Measurements from ENCODE around the gene SLFN12L. TPM values are rescaled to one million over a fixed set of nuclear protein-coding genes. Genes with fewer than 3 reads are reported as not detected.

Gene SLFN12L
- total and polyA plus RNA-seq, 2 experiments from 2014 or later = not detected

DNA sequence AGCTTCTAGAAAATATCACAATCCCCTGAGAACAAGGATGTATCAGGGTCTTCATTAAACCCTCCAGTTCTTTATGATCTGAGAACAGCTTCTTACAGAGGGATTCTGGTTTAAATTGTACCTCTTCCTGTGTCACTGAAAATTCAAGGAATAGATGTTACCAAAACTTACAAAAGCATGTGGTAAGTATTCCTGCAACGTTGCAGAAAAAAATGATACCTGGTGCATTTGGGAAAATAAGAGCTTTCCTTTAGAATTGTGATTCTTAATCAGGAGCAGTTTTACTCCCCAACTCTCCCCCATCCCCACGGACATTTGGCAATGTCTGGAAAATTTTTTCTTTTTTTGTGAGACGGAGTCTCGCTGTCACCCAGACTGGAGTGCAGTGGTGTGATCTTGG lies 15.8 kb upstream of the SLFN12L start:
- no peak for DNase-seq (ENCODE audit: low read depth in 1 of 2, low spot score in 1 of 2)
- TF ChIP-seq, protein P1, sequence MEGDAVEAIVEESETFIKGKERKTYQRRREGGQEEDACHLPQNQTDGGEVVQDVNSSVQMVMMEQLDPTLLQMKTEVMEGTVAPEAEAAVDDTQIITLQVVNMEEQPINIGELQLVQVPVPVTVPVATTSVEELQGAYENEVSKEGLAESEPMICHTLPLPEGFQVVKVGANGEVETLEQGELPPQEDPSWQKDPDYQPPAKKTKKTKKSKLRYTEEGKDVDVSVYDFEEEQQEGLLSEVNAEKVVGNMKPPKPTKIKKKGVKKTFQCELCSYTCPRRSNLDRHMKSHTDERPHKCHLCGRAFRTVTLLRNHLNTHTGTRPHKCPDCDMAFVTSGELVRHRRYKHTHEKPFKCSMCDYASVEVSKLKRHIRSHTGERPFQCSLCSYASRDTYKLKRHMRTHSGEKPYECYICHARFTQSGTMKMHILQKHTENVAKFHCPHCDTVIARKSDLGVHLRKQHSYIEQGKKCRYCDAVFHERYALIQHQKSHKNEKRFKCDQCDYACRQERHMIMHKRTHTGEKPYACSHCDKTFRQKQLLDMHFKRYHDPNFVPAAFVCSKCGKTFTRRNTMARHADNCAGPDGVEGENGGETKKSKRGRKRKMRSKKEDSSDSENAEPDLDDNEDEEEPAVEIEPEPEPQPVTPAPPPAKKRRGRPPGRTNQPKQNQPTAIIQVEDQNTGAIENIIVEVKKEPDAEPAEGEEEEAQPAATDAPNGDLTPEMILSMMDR (IDR thresholded peaks at IDR 0.05; ENCODE audit: low read depth, low read length) = no peak
- Histone ChIP-seq H3K4me1 (ENCODE audit: low read depth) (no peaks in the 10 kb centered on the region), H3K27ac (no peak overlapping the region), H3K36me3 (no peaks in the 10 kb centered on the region), H3K27me3 (peaks cover 36% of the 10 kb centered on the region), H3K4me3 (no peak overlapping the region), H3K9me3 (ENCODE audit: low read depth) (no peaks in the 10 kb centered on the region)

DNA sequence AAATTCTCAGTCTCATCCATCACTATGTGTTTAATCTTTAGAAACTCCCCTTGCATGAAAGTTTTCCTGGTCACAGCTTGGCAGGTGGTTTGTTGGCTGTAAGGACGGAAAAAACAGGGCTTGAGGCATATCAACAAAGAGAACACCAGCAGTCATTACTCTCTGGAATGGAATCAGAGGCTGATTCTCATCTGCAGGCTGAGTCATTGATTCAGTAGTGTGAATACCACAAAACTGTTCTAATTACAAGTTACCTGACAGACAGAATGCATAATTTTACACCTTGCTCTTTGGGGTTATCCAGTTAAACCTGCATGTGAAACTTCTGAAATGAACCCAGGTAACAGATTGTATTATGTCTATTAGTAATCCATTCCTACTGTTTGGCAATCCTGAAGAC lies 11.5 kb upstream of the SLFN12L start:
- H3K27me3 ChIP-seq = peaks cover 64% of the 10 kb centered on the region
- H3K36me3 ChIP-seq = no peaks in the 10 kb centered on the region
- H3K4me3 ChIP-seq = no peak overlapping the region
- H3K27ac ChIP-seq = no peak overlapping the region
- no peaks in the 10 kb centered on the region for H3K4me1 ChIP-seq (ENCODE audit: low read depth)
- no peaks in the 10 kb centered on the region for H3K9me3 ChIP-seq (ENCODE audit: low read depth)
- no peak for DNase-seq (ENCODE audit: low read depth in 1 of 2, low spot score in 1 of 2)
- TF ChIP-seq, protein P1 (IDR thresholded peaks at IDR 0.05; ENCODE audit: low read depth, low read length) = no peak

DNA sequence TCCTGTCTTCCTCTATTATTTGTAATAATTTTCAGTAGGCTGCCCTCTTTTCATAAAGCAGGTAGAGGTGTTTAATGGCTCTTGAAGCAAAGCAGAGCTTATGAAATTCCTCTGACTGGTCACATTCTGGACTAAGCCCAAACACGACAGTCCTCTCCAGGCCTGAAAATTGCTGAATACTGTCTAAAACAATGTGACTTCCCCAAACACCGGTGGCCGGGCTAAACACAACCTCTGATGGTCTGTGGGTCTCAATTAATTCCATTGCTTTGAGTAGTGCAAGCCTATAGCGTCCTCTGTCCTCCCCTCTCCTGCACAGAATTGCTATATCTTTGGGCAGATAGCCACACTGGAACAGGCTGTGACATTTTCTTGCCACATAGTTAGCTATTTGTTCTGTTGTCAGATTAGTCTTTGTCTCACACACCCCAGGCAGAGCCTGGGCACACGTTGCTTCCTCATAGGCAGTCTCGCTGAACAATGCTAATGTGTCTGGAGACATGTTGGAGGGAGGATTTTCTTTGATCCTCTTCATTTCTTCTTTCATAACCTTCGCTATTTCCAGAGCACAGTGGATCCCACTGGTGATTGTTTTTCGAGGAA lies 10.8 kb upstream of the SLFN12L start:
- H3K27me3 ChIP-seq = peaks cover 68% of the 10 kb centered on the region

DNA sequence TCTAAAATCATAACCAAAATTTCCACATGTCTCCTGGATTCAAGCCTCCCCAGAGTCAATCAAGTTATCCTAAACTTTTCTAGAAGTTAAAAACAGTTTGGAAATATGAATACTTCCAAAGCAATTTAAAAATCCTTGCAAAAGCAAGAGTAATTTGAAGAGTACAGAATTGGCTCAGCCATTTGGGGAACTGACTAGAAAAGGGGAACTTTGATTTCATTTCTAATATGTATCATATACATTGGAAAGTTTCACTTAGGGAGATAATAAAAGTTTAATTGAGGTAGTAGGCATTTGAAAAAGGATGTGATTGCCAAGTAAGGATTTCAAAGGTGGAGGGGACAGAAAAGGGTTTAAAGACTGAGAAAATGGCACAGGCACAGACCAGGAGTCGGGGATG lies 9.0 kb upstream of the SLFN12L start:
- TF ChIP-seq, protein P1 (IDR thresholded peaks at IDR 0.05; ENCODE audit: low read depth, low read length) = no peak
- Histone ChIP-seq H3K9me3 (ENCODE audit: low read depth) (no peaks in the 10 kb centered on the region), H3K4me3 (no peak overlapping the region), H3K4me1 (ENCODE audit: low read depth) (no peaks in the 10 kb centered on the region), H3K27me3 (peaks cover 70% of the 10 kb centered on the region), H3K36me3 (no peaks in the 10 kb centered on the region), H3K27ac (no peak overlapping the region)
- no peak for DNase-seq (ENCODE audit: low read depth in 1 of 2, low spot score in 1 of 2)

More for the DNA sequence above, 10.8 kb upstream of the SLFN12L start:
- DNase-seq (ENCODE audit: low read depth in 1 of 2, low spot score in 1 of 2) = no peak
- Histone ChIP-seq H3K27ac (no peak overlapping the region), H3K36me3 (no peaks in the 10 kb centered on the region), H3K9me3 (ENCODE audit: low read depth) (no peaks in the 10 kb centered on the region), H3K4me3 (no peak overlapping the region), H3K4me1 (ENCODE audit: low read depth) (no peaks in the 10 kb centered on the region)
- TF ChIP-seq, protein P1 (IDR thresholded peaks at IDR 0.05; ENCODE audit: low read depth, low read length) = no peak

DNA sequence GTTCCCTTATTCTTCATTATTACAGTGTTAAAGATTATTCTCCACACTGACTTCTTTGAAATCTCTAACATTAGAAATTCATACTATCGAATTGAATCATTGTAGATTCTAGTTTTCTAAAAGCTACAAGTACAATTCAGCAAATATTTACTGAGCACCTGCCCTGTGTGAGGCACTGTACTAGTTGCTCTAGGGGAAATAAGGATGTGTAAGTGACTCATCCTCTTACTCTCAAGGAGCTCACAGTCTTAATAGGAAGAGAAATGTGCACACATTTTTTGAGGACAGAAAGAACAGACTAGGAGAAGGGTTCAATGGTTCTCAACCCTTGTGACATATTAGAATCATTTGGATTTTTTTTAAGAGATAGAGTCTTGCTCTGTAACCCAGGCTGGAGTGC lies 7.7 kb upstream of the SLFN12L start:
- no peaks in the 10 kb centered on the region for H3K9me3 ChIP-seq (ENCODE audit: low read depth)
- H3K4me3 ChIP-seq = no peak overlapping the region
- H3K27ac ChIP-seq = no peak overlapping the region
- H3K4me1 ChIP-seq (ENCODE audit: low read depth) = no peaks in the 10 kb centered on the region
- no peak for DNase-seq (ENCODE audit: low read depth in 1 of 2, low spot score in 1 of 2)
- TF ChIP-seq, protein P1 (IDR thresholded peaks at IDR 0.05; ENCODE audit: low read depth, low read length) = no peak
- H3K36me3 ChIP-seq = no peaks in the 10 kb centered on the region
- H3K27me3 ChIP-seq = peaks cover 78% of the 10 kb centered on the region

Measured in cardiac muscle cell (in vitro differentiated cells and primary cell).